OCI-LY1 (cell line): ENCODE measurements around the gene UBALD2.

Experiments
- H2AFZ ChIP-seq: fragments of 200-600 bp; sonication (generic), shearing (Covaris generic); 2 replicates; pipeline ENCODE4 v1.6.0; 2014; ENCODE audit warnings: antibody characterized with exemption, mild to moderate bottlenecking, low read length
- H3F3A ChIP-seq: fragments of 200-600 bp; sonication (generic), shearing (Covaris generic); 2 replicates; pipeline ENCODE4 v1.6.0; 2014; ENCODE audit warnings: mild to moderate bottlenecking, antibody characterized with exemption, low read length, moderate library complexity; ENCODE audit not compliant: insufficient read depth
- H3K27ac ChIP-seq: fragments of 200-600 bp; sonication (generic); 2 replicates; pipeline ENCODE4 v1.5.1; 2014; ENCODE audit warnings: low read length, mixed run types, mild to moderate bottlenecking, low read depth; ENCODE audit not compliant: poor library complexity, severe bottlenecking
- H3K27me3 ChIP-seq: fragments of 200-600 bp; sonication (generic); 2 replicates; pipeline ENCODE4 v1.6.0; 2014; ENCODE audit warnings: antibody characterized with exemption, mild to moderate bottlenecking, low read length, moderate library complexity; ENCODE audit not compliant: insufficient read depth
- H3K36me3 ChIP-seq: fragments of 200-600 bp; sonication (generic); 2 replicates; pipeline ENCODE4 v1.6.1; 2014; ENCODE audit warnings: mild to moderate bottlenecking, antibody characterized with exemption, low read length, moderate library complexity, mixed read lengths; ENCODE audit not compliant: insufficient read depth
- H3K4me1 ChIP-seq: fragments of 200-600 bp; sonication (generic); 2 replicates; pipeline ENCODE4 v1.5.1; 2014; ENCODE audit warnings: mild to moderate bottlenecking, low read length, moderate library complexity; ENCODE audit not compliant: insufficient read depth, severe bottlenecking
- H3K4me2 ChIP-seq: fragments of 200-600 bp; sonication (generic), shearing (Covaris generic); 2 replicates; pipeline ENCODE4 v1.6.1; 2014; ENCODE audit warnings: low read length
- H3K4me3 ChIP-seq: fragments of 200-600 bp; sonication (generic); 2 replicates; pipeline ENCODE4 v1.5.1; 2014; ENCODE audit warnings: low read length, low read depth, mild to moderate bottlenecking, mixed read lengths; ENCODE audit not compliant: poor library complexity, severe bottlenecking
- H3K79me2 ChIP-seq: fragments of 200-600 bp; shearing (Covaris generic); 2 replicates; pipeline ENCODE4 v1.6.1; 2016; ENCODE audit warnings: mixed run types, low read length, mixed read lengths; ENCODE audit not compliant: insufficient read depth
- H3K9ac ChIP-seq: fragments of 200-600 bp; sonication (generic), shearing (Covaris generic); 2 replicates; pipeline ENCODE4 v1.6.1; 2014; ENCODE audit warnings: mild to moderate bottlenecking, low read length, mixed read lengths
- H3K9me2 ChIP-seq: fragments of 200-600 bp; sonication (generic), shearing (Covaris generic); 2 replicates; pipeline ENCODE4 v1.6.1; 2014; ENCODE audit warnings: low read depth, mild to moderate bottlenecking, low read length, mixed read lengths
- H3K9me3 ChIP-seq: fragments of 200-600 bp; shearing (Covaris generic); 2 replicates; pipeline ENCODE4 v1.6.1; 2014; ENCODE audit warnings: low read length, mixed read lengths
- H4K20me1 ChIP-seq: fragments of 200-600 bp; sonication (generic), shearing (Covaris generic); 2 replicates; pipeline ENCODE4 v1.6.0; 2016; ENCODE audit warnings: mild to moderate bottlenecking, low read length; ENCODE audit not compliant: insufficient read depth
- CTCF ChIP-seq: fragments of 200-600 bp; sonication (generic), shearing (Covaris generic); IDR thresholded peaks from 2 replicates; pipeline ENCODE4 v1.5.1; 2017; ENCODE audit warnings: mild to moderate bottlenecking, antibody characterized with exemption, low read length, moderate library complexity, mixed read lengths
- EZH2 ChIP-seq: fragments of 200-600 bp; sonication (generic), shearing (Covaris generic); IDR thresholded peaks from 2 replicates; pipeline ENCODE4 v1.8.0; 2017; ENCODE audit warnings: borderline replicate concordance, mixed run types, mild to moderate bottlenecking, antibody characterized with exemption, low read length, moderate library complexity, mixed read lengths

The UBALD2 gene

GRCh38 chr17:76276069-76276431 is 10.9 kb downstream of the UBALD2 start:
- TF ChIP-seq EZH2 (no peak), CTCF (no peak)
- Histone ChIP-seq H3K9me2 (no peaks in the 10 kb centered on the region), H3K4me1 (peaks cover 15% of the 10 kb centered on the region), H3K79me2 (no peaks in the 10 kb centered on the region), H3K9me3 (no peaks in the 10 kb centered on the region), H3K36me3 (no peaks in the 10 kb centered on the region; the same call in 1 of the 2 replicates), H3K27me3 (no peaks in the 10 kb centered on the region; the same call in 1 of the 2 replicates), H2AFZ (no peak overlapping the region), H3F3A (no peaks in the 10 kb centered on the region), H3K4me3 (no peak overlapping the region), H3K4me2 (no peak overlapping the region), H4K20me1 (no peaks in the 10 kb centered on the region), H3K9ac (no peak overlapping the region), H3K27ac (no peak overlapping the region)

GRCh38 chr17:76276461-76277299 is 11.5 kb downstream of the UBALD2 start:
- Histone ChIP-seq H3K9me2 (no peaks in the 10 kb centered on the region), H3F3A (no peaks in the 10 kb centered on the region), H3K4me3 (no peak overlapping the region), H3K4me1 (peaks cover 9% of the 10 kb centered on the region), H3K79me2 (no peaks in the 10 kb centered on the region), H2AFZ (no peak overlapping the region), H4K20me1 (no peaks in the 10 kb centered on the region), H3K9ac (no peak overlapping the region), H3K9me3 (no peaks in the 10 kb centered on the region), H3K4me2 (no peak overlapping the region), H3K27me3 (no peaks in the 10 kb centered on the region; the same call in 1 of the 2 replicates), H3K27ac (no peak overlapping the region), H3K36me3 (no peaks in the 10 kb centered on the region)
- TF ChIP-seq EZH2 (no peak), CTCF (no peak)

- Histone ChIP-seq H3K27me3 (no peaks in the 10 kb centered on the region), H3K79me2 (no peaks in the 10 kb centered on the region), H3K4me1 (no peaks in the 10 kb centered on the region), H3K9me2 (no peaks in the 10 kb centered on the region), H4K20me1 (no peaks in the 10 kb centered on the region), H3K9me3 (no peaks in the 10 kb centered on the region), H3K36me3 (no peaks in the 10 kb centered on the region), H3K9ac (no peak overlapping the region), H3K4me2 (no peak overlapping the region), H3K27ac (no peak overlapping the region), H2AFZ (no peak overlapping the region), H3K4me3 (no peak overlapping the region), H3F3A (no peaks in the 10 kb centered on the region)
- TF ChIP-seq CTCF (no peak), EZH2 (no peak)
Measured at GRCh38 chr17:76277300-76278267, 12.4 kb downstream of the UBALD2 start.
